KMS-11 (cell line): ENCODE data around the gene DOK3.

ENCODE experiments used
- H2AFZ ChIP-seq: fragments of 200-600 bp; sonication (generic); 2 replicates; pipeline ENCODE4 v1.6.1; 2016; ENCODE audit warnings: antibody characterized with exemption, mixed run types, low read depth
- H3K27ac ChIP-seq: fragments of 200-600 bp; sonication (generic); 2 replicates; pipeline ENCODE4 v1.6.1; 2016; ENCODE audit warnings: mild to moderate bottlenecking, mixed run types
- H3K27me3 ChIP-seq: fragments of 200-600 bp; sonication (generic); 2 replicates; pipeline ENCODE4 v1.6.1; 2017; ENCODE audit warnings: mild to moderate bottlenecking, low read depth, mixed run types, moderate library complexity; ENCODE audit not compliant: insufficient read depth
- H3K36me3 ChIP-seq: fragments of 200-600 bp; sonication (generic); 2 replicates; pipeline ENCODE4 v1.6.1; 2017; ENCODE audit warnings: mild to moderate bottlenecking, mixed run types; ENCODE audit not compliant: insufficient read depth
- H3K4me1 ChIP-seq: fragments of 200-600 bp; sonication (generic); 2 replicates; pipeline ENCODE4 v1.6.1; 2016; ENCODE audit warnings: mild to moderate bottlenecking, low read depth, mixed run types; ENCODE audit not compliant: poor library complexity, severe bottlenecking
- H3K4me2 ChIP-seq: fragments of 200-600 bp; sonication (generic); 2 replicates; pipeline ENCODE4 v1.7.0; 2016; ENCODE audit warnings: mild to moderate bottlenecking, mixed run types
- H3K4me3 ChIP-seq: fragments of 200-600 bp; sonication (generic); IDR thresholded peaks from 2 replicates; pipeline ENCODE4 v1.6.1; 2017; ENCODE audit warnings: low read depth, low read length, mixed read lengths; ENCODE audit not compliant: insufficient read depth
- H3K79me2 ChIP-seq: fragments of 200-600 bp; sonication (generic); 2 replicates; pipeline ENCODE4 v1.6.1; 2016; ENCODE audit warnings: low read depth, mixed run types; ENCODE audit not compliant: insufficient read depth
- H3K9ac ChIP-seq: fragments of 200-600 bp; sonication (generic); 2 replicates; pipeline ENCODE4 v1.6.1; 2016; ENCODE audit warnings: mild to moderate bottlenecking, mixed run types
- H4K20me1 ChIP-seq: fragments of 200-600 bp; sonication (generic); 2 replicates; pipeline ENCODE4 v1.6.1; 2016; ENCODE audit warnings: mild to moderate bottlenecking, mixed run types; ENCODE audit not compliant: insufficient read depth
- TF ChIP-seq, protein P1 (sequence below): fragments of 200-600 bp; sonication (generic); conservative IDR thresholded peaks from 2 replicates; pipeline ENCODE4 v1.6.1; 2017; ENCODE audit warnings: low read depth, mild to moderate bottlenecking, antibody characterized with exemption, low read length, moderate library complexity, mixed read lengths

Gene DOK3

DNA sequence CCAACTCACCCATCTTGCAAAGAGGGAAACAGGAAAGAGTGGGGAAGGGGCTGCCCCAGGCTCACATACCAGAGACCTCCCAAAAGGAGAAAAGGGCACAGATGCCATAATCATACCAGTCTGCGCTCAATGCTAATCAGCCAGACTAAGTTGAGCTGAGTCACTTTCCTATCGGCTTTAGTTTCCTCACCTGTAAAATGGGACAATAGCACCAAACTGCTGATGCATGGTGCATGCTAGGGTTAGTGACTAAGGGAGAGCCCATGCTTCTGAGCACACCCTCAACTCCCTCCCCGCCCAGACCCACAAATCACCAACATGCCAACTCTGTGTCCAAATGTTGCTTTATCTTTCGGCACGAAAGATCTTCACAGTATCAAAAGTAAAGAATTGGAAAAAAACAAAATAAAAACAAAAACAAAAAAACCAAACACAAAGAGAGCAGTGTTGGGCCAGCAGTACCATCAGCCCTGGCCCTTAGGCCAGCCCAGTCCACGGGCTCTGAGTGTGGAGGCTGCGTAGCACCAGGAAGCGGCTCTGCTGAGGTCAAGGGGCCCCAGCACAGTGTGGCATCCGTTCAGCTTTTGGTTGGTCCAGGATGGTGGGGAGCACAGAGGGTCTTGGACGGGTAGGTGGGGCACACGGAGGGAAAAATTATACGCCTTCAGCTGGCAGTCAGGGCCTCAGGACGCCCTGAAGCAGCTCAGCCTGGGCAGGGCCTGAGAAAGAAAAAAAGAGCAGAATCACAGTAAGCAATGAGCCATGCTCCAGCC, 10.0 kb upstream of the DOK3 start:
- no peak overlapping the region for H2AFZ ChIP-seq
- no peak overlapping the region for H3K9ac ChIP-seq
- TF ChIP-seq, protein P1, sequence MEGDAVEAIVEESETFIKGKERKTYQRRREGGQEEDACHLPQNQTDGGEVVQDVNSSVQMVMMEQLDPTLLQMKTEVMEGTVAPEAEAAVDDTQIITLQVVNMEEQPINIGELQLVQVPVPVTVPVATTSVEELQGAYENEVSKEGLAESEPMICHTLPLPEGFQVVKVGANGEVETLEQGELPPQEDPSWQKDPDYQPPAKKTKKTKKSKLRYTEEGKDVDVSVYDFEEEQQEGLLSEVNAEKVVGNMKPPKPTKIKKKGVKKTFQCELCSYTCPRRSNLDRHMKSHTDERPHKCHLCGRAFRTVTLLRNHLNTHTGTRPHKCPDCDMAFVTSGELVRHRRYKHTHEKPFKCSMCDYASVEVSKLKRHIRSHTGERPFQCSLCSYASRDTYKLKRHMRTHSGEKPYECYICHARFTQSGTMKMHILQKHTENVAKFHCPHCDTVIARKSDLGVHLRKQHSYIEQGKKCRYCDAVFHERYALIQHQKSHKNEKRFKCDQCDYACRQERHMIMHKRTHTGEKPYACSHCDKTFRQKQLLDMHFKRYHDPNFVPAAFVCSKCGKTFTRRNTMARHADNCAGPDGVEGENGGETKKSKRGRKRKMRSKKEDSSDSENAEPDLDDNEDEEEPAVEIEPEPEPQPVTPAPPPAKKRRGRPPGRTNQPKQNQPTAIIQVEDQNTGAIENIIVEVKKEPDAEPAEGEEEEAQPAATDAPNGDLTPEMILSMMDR: no peak
- 0 out of 2 replicates have a peak, but pooled peaks cover 8% of the 10 kb centered on the region for H3K79me2 ChIP-seq
- H3K4me1 ChIP-seq: peaks cover 3% of the 10 kb centered on the region
- H3K4me2 ChIP-seq: no peak overlapping the region
- no peak overlapping the region for H3K27ac ChIP-seq
- no peak overlapping the region for H3K4me3 ChIP-seq
- H3K36me3 ChIP-seq: no peaks in the 10 kb centered on the region
- H3K27me3 ChIP-seq: no peaks in the 10 kb centered on the region
- H4K20me1 ChIP-seq: no peaks in the 10 kb centered on the region

DNA sequence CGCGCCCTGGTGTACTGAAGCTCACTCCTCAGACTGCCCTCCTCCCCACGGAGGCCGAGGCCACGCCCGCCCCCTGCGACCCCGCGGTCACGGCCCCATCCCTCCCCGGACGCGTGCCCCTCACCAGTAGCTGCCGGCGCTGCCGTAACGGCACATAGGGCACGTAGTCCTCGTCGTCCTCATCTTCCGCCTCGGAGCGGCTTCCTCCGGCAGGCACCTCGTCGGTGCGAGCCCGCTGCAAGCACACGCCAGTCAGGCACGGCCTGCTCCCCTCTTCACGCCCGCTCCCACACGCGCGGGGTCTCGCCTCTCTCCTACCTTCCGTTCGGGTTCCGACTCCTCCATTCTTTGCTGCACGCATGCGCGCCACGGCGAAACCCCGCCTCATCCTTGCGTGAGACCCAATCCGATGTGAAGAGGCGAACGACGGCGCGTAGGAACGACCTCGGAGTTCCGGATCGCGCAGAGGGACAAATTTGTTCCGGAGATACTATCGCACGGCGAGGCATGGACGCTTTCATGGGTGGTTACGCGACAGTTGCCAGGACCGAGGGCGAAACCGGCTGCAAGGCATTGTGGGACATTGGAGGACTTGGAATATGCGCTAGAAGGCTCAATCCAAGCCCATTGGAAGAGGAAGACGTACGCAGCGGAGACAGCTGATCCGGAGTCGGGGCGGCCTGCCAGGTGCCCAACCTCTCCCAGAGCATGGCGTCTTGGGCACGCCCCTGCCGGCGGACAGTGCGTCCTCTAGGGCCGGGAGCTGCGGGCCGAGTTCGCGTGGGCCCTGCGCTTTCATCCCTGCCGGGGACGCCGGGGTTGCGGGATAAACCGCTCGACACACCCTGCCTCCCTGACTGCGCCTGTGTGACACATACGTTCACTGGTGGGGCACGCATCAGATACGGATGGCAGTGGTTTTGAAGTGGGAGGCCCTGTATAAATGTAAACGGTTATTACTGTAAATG, 7.3 kb upstream of the DOK3 start, which contains the start of gene DDX41:
Gene DDX41, minus strand, starts transcription at position 361 of the 968 bp plus-strand sequence. Its CDS starts 16 bp downstream, at position 345.
- no peaks in the 10 kb centered on the region for H4K20me1 ChIP-seq
- no peaks in the 10 kb centered on the region for H3K36me3 ChIP-seq
- 0 out of 2 replicates have a peak, but pooled peaks cover 8% of the 10 kb centered on the region for H3K79me2 ChIP-seq
- H3K4me2 ChIP-seq: peak within 1 kb of the TSS; percentile 66
- no peak within 1 kb of the TSS; the same call in 1 of the 2 replicates for H3K27ac ChIP-seq
- H3K4me1 ChIP-seq: peaks cover 3% of the 10 kb centered on the region
- no peaks in the 10 kb centered on the region for H3K27me3 ChIP-seq
- no peak within 1 kb of the TSS for H3K4me3 ChIP-seq
- H3K9ac ChIP-seq: peak within 1 kb of the TSS; percentile 44; the same call in 1 of the 2 replicates
- TF ChIP-seq, protein P1: no peak
- H2AFZ ChIP-seq: peak within 1 kb of the TSS; percentile 73

DNA sequence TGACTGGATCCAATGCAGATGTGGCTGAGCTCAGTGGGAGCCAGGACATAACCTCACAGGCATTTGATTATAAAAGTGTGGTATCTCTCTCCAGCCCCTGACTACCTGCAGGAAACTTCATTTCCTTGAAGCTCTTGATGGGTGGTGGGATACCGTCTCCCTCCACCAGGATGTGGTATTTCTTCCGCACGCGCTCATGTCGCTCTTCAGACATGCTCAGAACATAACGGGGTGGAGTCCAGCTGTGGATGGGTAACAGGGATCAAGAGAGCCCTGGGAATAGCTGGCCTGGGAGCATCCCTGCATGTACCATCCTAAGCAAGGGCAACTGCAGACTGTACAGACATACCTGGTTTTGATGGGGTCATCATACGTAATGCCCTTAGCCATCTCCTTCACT, 6.0 kb upstream of the DOK3 start:
- H2AFZ ChIP-seq: no peak overlapping the region
- peak overlapping the region; percentile 66 for H3K4me2 ChIP-seq
- no peak overlapping the region for H3K27ac ChIP-seq
- H3K79me2 ChIP-seq: 0 out of 2 replicates have a peak, but pooled peaks cover 8% of the 10 kb centered on the region
- no peaks in the 10 kb centered on the region for H3K36me3 ChIP-seq
- no peak overlapping the region for H3K4me3 ChIP-seq
- peaks cover 3% of the 10 kb centered on the region for H3K4me1 ChIP-seq
- H4K20me1 ChIP-seq: no peaks in the 10 kb centered on the region
- TF ChIP-seq, protein P1: no peak
- no peaks in the 10 kb centered on the region for H3K27me3 ChIP-seq
- H3K9ac ChIP-seq: no peak overlapping the region

DNA sequence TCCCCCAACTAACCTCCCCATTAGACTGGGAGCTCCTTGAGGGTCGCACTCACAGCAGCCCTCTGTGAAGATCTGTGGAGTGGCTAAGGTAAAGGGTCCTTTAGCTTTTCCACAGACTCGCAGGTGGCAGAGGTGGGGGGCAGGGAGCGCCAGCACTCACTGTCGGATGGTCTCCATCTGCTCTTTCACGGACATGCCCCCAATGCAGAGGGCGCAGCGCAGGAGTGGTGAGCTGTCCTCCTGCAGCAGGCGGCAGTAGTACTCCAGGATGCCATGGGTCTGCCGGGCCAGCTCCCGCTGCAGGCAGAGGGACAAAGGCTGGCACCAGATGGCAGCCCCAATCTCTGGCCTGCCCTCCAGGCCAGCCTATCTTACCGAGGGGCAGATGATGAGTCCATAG, 4.9 kb upstream of the DOK3 start:
- Histone ChIP-seq H3K36me3 (no peaks in the 10 kb centered on the region), H2AFZ (no peak overlapping the region), H3K27ac (no peak overlapping the region), H3K4me2 (no peak overlapping the region), H3K9ac (no peak overlapping the region), H3K27me3 (no peaks in the 10 kb centered on the region), H3K79me2 (0 out of 2 replicates have a peak, but pooled peaks cover 8% of the 10 kb centered on the region), H3K4me1 (peaks cover 3% of the 10 kb centered on the region), H4K20me1 (no peaks in the 10 kb centered on the region), H3K4me3 (no peak overlapping the region)
- TF ChIP-seq, protein P1: no peak
